GM18498 (cell line): ENCODE data around the gene NCDN.

Source experiments
- ATAC-seq: cut with Tn5 transposase; IDR thresholded peaks from one replicate; pipeline ENCODE4 v1.9.1; 2021; ENCODE audit warnings: mild to moderate bottlenecking, moderate library complexity; ENCODE audit not compliant: unreplicated experiment

Gene NCDN

DNA sequence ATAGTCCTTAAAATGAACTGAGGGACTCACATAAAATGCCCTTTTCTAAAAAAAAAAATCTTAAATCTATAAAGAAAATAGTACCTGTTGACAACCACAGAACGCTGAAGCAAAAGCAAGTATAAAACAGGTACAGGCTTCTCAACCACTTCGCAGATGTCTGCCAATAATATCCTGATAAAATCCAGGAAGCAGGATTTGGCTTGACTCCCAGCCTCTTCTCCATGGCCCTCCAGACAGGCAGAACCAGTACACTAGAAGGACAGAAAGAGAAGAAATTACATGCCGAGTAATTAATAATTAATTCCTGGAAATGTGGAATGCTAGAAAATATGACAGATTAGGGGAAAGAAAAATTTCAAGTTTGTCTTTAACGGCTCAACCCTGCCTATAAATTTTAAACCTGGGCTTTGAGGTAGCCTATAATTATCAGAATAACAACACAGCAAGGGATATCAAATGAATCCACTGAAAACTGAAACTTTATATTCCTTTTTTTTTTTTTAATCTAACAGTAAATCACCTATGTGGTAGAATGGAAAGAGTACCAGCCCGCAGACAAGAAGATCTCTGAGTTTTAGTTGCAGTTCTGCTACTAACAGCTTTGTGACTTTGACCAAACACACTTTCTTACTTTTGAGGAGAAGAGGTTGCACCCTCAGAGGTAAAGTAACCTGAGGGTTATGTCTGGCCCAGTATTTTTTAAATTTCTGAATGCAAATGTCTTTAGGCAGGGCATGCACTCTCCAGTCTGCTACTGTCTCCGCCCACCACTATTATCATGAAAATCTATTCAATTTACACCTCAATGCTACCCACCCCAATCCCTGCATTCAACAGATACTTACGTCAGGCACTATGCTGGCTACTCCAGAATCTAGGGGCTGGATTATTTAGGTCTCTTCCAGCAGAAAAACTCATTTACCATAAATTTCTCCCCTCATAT lies 3.1 kb upstream of the NCDN start:
- no peak for ATAC-seq

DNA sequence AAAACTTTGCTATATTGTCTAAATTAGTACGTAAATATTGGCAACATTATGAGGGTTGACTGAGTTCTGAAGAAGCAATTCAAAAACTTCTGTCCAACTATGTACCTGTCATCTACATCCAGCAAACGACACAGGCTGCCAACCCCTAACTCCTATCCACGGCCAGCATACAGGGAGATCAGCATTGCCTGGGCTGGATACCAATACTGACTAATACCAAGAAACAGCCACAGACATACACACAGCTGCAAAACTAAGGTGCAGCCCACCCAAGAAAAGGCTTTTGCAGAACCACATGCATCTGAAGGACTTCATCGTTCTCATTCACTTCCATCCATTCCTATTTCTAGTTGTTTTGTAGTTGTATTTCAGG lies 2.4 kb upstream of the NCDN start:
- no peak for ATAC-seq

DNA sequence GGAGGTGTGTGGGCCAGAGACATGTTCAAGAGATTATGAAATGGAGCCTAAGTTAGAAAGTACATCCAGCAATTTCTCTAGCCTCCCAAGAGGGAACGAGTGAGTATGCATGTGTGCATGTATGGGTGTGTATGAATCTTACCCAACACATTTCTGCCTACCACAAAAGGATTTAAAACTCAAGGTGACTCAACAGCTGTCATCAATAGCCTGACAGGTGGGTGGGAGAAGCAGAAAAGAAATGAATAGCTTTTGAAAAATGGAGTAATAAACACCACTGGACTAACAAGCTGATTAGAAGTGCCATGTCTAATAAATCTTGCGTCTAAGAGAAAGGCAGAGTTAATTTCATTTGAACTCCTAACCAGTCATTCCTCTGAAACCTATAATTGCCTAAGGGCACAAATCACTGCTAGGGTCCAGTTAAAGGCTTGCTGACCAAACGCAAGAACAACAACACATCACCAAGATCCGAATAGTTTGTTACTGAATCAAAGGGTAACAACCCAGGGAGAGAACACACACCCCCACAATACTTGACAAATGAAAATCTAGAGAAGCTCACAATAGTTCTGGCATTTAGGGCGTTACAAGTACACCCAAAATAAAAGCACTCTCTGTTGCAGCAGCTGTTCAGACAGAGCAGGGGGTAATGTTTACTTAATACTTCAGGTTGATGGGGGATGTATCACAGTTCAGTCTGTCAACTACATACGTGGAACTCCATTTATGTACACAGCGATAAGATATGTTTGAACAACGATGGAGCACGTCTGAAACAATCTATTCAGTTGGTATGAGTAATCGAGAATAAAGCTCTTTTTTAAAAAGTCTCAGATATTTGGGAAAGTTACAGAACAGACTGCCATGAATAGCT lies 1.8 kb upstream of the NCDN start:
- no peak for ATAC-seq

DNA sequence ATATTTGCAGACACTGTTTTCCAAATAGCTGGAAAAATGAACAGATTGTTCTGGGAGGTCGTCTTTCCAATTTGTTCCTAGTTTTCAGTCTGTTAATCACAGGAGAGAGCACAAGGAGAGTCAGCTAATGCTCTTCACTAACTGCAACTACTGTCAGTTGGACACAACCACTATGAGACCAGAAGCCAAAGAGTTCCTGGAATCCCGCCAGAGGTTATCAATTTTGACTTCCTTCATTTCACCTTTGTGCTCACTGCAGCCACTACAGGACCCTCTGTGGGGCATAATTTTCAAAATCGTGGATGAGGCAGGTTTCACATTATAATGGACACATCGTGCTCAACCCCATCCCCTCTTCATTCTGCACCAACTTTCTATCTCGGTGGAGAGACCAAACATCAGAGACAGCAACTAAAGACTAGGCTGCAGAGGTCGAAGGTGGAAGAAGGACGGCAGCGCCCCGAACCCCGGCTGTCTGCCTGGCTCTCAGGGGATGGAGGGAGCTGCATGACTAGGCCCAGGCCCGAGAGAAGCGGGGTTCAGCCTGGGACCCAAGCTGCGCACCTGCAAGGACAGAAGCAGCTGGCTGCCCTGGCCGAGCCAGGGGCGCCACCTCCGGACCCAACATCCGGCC lies 998 bp upstream of the NCDN start:
- no peak for ATAC-seq

DNA sequence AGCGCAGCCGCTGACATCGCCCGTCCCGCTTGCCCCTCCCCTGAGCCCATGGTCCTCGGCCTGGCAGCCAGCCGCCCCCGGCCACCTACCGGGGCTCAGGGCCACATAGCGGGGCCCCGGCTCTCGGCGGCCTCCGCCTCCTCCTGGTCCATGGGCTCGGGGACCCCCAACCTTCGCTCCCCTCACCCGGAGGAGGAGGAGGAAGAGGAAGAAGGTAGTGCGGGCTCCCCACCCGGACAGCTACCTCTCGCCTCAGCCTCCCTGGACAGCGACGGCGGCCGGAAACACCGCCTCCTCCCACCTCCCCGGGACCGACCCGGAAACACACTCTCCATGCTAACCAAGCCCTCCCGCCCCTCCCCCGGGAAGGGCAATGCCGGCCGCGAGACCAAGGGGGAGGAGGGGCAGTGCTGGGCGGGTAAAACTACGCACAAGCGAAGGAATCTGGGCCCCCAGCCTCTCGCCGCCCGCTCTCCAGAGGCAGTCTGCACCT lies 435 bp upstream of the NCDN start, which contains the start of gene KIAA0319L:
Gene KIAA0319L (minus strand): TSS at position 286 of the 493 bp plus-strand sequence. CDS start 2,912 bp downstream, outside the sequence.
- peak; percentile 78 for ATAC-seq

DNA sequence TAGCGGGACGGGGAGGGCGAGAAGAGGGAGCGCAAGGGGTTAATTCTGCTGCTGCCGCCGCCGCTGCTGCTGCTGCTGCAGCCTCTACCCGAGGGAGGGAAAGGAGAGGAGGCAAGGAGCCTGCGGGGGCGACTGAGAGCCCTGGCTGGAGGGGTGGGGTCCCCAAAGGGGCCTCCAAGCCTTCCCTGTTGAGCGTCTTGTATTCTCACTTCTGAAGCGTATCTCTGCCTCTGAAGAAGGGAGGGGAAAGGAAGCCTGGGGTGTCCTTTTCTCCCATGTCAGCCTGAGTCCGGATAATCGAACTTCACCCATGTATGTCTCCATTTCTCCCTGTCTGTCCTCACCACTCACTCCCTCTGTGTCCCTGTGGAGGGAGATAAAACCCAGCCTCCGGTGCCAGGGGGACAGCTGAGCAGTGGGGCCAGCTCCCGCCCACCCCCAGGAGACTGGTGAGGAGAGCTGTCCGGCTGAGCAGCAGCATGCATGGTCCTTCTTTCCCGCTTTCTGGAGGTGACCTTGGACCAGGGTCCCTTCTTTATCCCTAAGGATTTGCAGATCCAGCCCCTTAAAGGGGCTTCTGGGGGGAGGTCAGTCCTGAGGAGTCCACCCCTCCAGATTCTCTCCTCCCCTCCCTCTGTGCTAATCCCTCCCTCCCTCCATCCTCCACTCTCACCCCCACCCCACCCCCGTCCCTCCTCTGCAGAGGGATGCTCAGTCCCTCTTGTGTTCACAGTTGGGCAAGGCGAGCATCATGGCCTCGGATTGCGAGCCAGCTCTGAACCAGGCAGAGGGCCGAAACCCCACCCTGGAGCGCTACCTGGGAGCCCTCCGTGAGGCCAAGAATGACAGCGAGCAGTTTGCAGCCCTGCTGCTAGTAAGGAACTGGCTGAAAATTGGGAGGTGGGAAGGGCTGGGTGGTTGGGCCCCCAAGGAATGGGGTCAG lies 1.0 kb downstream of the NCDN start:
- no peak for ATAC-seq

DNA sequence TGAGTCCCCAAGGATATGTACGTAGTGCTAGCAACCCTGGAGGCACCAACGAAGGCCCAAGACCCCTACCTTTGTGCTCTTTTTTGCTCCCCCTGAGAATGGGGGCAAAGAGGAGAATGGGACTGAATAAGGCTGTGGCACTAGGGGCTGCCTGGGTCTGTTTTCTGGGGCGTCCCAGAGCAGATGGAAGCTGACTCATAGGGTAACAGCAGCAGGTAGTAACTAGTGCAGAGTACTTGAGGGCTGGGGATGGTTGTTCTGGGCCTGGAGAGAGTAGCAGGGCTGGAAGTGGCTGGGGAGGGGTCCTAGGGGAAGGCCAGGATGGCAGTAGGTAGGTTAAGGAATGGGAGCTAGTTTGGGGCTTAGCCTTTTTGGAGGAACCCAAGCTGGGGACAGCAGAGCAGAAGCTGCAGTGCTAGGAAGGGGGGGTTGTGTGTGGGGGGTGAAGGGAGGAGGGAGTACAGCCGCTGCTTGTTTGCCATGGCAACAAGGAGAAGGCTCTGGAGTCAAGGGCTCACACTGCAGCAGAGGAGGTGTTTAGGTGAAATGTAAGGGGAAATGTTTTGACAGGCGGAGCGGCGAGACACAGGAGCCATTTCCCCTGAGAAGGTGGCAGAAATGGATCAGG lies 1.8 kb downstream of the NCDN start:
- no peak for ATAC-seq

DNA sequence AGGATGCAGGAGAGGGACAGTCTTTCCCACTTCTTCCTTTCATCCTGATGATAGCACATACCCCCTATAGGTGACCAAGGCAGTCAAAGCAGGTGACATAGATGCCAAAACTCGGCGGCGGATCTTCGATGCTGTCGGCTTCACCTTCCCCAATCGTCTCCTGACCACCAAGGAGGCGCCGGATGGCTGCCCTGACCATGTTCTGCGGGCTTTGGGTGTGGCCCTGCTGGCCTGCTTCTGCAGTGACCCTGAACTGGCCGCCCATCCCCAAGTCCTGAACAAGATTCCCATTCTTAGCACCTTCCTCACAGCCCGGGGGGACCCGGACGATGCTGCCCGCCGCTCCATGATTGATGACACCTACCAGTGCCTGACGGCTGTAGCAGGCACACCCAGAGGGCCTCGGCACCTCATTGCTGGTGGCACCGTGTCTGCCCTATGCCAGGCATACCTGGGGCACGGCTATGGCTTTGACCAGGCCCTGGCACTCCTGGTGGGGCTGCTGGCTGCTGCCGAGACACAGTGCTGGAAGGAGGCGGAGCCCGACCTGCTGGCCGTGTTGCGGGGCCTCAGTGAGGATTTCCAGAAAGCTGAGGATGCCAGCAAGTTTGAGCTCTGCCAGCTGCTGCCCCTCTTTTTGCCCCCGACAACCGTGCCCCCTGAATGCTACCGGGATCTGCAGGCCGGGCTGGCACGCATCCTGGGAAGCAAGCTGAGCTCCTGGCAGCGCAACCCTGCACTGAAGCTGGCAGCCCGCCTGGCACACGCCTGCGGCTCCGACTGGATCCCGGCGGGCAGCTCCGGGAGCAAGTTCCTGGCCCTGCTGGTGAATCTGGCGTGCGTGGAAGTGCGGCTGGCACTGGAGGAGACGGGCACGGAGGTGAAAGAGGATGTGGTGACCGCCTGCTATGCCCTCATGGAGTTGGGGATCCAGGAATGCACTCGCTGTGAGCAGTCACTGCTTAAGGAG lies 2.9 kb downstream of the NCDN start:
- ATAC-seq, result no peak

DNA sequence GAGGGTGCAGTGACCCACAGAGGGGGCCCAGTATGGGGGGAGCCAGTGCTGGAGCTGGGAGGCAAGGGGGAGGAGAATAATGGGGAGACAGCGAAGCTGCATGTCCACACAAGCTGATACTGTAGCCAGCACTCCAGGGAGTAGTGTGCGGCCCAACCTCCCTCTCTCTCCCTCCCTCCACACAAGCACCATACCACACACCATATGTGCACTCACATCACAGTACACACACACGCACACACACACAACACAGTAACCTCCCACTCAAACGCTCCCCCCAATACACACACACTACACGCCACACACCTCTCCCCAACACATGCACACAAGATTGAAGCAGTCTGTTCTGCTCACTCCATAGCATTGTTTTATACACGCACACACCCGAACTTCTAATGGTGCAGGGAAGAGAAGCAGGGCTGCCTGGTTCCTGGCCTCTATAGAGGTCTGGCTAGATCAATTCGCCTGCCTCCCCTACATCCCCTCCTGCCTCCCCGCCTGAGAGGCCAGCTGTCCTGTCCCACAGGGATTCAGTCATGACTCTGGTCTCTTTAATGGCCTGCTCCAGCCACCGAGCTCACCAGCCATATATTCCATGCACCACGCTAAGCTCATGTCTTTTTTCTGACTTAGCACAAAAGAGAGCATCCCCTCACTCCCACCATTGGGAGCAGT lies 3.8 kb downstream of the NCDN start:
- no peak for ATAC-seq

DNA sequence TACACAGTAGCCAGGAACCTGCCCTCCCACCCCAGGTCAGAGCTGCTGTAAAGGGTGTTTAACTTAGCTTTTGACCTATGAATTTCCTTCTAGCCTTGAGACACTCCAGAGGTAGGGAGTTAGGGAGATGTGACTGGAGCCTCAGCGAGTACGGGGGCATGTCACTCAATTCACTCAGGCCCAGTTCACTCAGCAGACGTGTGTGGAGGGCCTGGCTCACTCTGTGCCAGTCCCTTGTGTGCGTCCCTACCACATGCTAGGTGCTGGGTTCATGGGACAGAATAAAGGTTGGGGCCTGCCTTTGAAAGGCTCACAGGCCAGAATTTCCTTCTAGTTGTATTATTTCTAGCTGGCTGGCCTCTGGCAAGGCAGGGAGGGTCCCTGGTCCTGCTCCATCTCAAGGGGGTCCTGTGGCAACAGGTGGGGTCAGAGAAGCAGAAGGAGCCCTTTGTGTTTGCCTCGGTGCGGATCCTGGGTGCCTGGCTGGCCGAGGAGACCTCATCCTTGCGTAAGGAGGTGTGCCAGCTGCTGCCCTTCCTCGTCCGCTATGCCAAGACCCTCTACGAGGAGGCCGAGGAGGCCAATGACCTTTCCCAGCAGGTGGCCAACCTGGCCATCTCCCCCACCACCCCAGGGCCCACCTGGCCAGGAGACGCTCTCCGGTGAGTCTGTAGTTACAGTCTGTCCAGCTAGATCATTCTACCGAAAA lies 4.5 kb downstream of the NCDN start:
- ATAC-seq, result no peak

DNA sequence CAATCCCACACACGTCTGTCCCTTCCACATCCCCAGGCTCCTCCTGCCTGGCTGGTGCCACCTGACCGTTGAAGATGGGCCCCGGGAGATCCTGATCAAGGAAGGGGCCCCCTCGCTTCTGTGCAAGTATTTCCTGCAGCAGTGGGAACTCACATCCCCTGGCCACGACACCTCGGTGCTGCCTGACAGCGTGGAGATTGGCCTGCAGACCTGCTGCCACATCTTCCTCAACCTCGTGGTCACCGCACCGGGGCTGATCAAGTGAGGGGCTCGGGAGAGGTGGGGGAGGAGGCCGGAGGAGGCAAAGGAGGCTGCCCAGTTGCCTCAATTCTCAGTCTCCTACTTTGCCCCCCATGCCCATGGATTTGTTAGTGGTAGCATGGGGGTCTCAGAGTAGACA lies 5.6 kb downstream of the NCDN start:
- ATAC-seq, result no peak

DNA sequence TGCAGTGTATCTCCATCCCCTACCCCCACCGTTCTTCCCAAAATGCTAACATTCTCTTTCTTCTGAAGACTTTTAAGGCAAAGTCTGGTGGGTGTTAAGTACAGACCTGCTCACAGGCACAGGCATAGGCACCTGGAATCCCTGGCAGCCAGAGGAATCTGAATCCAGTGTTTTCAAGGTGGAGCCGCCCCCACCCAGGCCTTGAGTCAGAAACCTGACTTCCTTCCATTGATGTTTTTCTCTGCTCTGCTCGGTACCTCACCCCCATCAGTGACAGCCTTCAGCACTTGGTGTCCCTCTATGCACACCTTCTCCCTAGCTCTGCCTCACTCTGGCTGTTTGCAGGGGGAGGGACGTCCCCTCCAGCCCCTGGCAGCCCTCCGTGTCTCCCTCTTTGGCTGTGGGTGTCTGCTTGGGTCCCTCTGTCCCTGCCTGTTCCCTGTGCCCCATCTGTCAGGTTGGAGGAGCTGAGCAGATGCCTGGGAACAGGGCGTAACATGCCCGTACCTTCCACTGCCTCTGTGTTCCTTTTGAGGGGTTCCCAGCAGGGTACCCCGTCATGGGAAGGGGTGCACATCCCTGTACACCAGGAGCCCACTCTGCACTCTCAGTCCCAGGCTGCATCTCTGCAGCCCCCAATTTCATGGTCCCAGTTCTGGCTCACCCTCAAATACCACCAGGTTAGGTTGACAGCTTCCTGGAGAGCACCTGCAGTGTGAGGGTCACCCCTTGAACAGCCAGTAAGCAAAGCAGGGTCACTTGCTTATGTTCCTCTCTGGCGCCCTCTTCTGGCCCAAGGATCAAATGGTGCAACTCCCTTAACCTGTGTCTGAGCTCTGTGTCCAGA lies 6.7 kb downstream of the NCDN start:
- peak; percentile 52 for ATAC-seq

DNA sequence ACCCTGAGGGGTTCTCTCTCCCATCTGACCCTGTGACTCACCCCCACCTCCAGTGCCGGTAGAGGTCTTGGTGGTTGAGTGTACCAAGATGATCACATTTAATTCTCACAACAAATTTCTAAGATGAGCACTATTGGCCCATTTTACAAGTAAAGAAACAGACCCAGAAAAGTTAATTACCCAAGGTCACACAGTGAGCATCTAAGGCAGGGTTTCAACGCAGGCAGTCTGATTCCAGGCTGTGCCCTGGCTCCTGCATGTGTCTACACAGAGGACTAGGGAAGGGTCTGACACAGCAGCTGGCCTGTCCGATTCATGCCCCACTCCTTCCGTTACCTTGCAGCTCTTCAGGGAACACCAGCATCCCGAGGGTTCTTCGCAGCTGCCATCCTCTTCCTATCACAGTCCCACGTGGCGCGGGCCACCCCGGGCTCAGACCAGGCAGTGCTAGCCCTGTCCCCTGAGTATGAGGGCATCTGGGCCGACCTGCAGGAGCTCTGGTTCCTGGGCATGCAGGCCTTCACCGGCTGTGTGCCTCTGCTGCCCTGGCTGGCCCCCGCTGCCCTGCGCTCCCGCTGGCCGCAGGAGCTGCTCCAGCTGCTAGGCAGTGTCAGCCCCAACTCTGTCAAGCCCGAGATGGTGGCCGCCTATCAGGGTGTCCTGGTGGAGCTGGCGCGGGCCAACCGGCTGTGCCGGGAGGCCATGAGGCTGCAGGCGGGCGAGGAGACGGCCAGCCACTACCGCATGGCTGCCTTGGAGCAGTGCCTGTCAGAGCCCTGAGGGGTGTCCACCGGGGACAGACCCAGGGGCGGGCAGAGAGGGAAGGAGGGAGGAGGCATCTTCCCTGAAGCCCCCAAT lies 7.5 kb downstream of the NCDN start:
- ATAC-seq, result no peak

DNA sequence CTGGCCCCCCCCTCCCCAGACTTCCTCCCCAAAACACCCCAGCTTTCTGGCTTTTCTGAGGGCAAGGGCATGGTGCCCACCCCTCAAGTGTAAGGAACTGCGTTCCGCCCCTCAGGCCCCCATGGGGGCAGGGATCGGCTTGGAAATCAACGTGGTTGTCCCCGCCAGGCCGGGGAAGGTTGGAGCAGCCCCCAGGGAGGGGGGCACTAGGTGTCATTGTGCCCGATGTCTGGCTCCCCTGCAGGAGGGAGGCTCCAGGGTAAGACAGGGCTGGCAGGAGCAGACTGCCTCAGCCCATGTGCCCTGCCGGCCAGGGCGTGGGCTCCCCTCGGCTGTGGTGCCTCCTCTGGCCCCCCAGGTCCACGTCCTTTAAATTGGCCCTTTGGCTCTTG lies 8.1 kb downstream of the NCDN start:
- ATAC-seq, result no peak

DNA sequence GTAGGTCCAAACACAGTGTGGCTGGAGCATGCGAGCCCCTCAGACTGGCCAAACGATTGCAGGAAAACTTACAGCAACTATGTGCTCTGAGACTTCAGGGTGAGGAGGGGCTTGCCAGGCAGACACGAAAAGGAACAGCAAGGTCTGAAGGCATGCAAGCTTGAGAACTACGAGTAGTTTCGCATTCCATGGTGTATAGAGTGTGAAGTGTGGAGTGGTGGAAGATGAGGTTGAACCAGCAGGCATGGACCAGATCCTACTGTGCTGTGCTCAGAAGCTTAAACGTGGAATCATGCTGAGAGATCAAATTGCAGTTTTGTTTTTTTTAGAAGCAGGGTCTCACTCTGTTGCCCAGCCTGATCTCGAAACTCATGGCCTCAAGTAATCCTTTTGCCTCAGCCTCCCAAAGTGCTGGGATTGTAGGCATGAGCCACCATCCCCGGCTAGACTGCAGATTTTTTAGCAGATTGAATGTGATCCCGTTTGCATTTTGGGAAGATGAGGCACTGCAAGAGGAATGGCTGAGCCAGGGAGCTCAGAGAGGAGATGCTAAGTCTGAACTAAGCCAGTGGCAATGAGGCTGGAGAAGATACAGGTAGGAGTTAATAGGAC lies 10.5 kb downstream of the NCDN start:
- no peak for ATAC-seq
